ENCODE results near the gene CST7.

The CST7 gene

DNA sequence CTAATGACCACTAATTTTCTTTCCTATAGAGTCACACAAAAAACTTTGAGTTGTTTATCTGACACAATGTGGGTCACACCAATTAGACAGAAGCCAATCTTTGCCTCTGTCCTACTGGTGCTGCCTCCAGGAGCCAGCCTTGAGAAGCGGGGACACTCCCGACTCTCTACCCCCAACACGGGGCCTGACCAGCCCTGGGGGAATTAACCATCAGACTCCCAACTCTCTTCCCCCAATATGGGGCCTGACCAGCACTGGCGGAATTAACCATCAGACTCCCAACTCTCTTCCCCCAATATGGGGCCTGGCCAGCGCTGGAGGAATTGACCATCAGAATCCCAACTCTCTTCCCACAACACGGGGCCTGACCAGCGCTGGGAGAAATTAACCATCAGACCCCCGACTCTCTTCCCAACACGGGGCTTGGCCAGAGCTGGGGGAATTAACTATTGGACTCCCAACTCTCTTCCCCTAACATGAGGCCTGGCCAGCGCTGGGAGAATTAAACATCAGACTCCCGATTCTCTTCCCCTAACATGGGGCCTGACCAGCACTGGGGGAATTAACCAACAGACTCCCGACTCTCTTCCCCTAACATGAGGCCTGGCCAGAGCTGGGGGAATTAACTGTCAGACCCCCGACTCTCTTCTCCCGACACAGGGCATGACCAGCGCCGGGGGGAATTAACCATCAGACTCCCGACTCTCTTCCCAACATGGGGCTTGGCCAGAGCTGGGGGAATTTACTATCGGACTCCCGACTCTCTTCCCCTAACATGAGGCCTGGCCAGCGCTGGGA, 12.5 kb downstream of the CST7 start:
- Histone ChIP-seq H3K9me3 (ENCODE audit: control insufficient read depth, insufficient read depth, low read length) (no peaks in the 10 kb centered on the region), H3K4me1 (ENCODE audit: insufficient read depth, low read length) (no peaks in the 10 kb centered on the region), H3K36me3 (ENCODE audit: insufficient read depth, low read length) (peaks cover 12% of the 10 kb centered on the region), H3K9ac (ENCODE audit: low read depth, low read length) (no peak overlapping the region)

DNA sequence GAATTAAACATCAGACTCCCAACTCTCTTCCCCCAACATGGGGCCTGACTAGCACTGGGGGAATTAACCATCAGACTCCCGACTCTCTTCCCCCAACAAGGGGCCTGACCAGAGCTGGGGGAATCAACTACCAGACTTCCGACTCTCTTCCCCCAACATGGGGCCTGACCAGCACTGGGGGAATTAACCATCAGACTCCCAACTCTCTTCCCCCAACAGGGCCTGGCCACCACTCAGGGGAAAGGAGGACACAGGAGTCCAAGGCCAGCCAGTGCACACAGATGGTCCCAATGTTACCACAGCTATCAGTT, 13.1 kb downstream of the CST7 start:
- no peak overlapping the region for H3K9ac ChIP-seq (ENCODE audit: low read depth, low read length)
- no peaks in the 10 kb centered on the region for H3K9me3 ChIP-seq (ENCODE audit: control insufficient read depth, insufficient read depth, low read length)
- peaks cover 12% of the 10 kb centered on the region for H3K36me3 ChIP-seq (ENCODE audit: insufficient read depth, low read length)
- no peaks in the 10 kb centered on the region for H3K4me1 ChIP-seq (ENCODE audit: insufficient read depth, low read length)

GRCh38 chr20:24962510-24962909, 13.4 kb downstream of the CST7 start:
- Histone ChIP-seq H3K36me3 (ENCODE audit: insufficient read depth, low read length) (peaks cover 12% of the 10 kb centered on the region), H3K4me1 (ENCODE audit: insufficient read depth, low read length) (no peaks in the 10 kb centered on the region), H3K9me3 (ENCODE audit: control insufficient read depth, insufficient read depth, low read length) (no peaks in the 10 kb centered on the region), H3K9ac (ENCODE audit: low read depth, low read length) (no peak overlapping the region)

- Histone ChIP-seq H3K9ac (ENCODE audit: low read depth, low read length) (no peak overlapping the region), H3K9me3 (ENCODE audit: control insufficient read depth, insufficient read depth, low read length) (no peaks in the 10 kb centered on the region), H3K4me1 (ENCODE audit: insufficient read depth, low read length) (no peaks in the 10 kb centered on the region), H3K36me3 (ENCODE audit: insufficient read depth, low read length) (peaks cover 12% of the 10 kb centered on the region)
These were observed 14.8 kb downstream of the CST7 start for GRCh38 chr20:24963672-24964505.

GRCh38 chr20:24964506-24964840, 15.4 kb downstream of the CST7 start:
- no peaks in the 10 kb centered on the region for H3K9me3 ChIP-seq (ENCODE audit: control insufficient read depth, insufficient read depth, low read length)
- H3K36me3 ChIP-seq (ENCODE audit: insufficient read depth, low read length) = peaks cover 12% of the 10 kb centered on the region
- no peaks in the 10 kb centered on the region for H3K4me1 ChIP-seq (ENCODE audit: insufficient read depth, low read length)
- no peak overlapping the region for H3K9ac ChIP-seq (ENCODE audit: low read depth, low read length)

DNA sequence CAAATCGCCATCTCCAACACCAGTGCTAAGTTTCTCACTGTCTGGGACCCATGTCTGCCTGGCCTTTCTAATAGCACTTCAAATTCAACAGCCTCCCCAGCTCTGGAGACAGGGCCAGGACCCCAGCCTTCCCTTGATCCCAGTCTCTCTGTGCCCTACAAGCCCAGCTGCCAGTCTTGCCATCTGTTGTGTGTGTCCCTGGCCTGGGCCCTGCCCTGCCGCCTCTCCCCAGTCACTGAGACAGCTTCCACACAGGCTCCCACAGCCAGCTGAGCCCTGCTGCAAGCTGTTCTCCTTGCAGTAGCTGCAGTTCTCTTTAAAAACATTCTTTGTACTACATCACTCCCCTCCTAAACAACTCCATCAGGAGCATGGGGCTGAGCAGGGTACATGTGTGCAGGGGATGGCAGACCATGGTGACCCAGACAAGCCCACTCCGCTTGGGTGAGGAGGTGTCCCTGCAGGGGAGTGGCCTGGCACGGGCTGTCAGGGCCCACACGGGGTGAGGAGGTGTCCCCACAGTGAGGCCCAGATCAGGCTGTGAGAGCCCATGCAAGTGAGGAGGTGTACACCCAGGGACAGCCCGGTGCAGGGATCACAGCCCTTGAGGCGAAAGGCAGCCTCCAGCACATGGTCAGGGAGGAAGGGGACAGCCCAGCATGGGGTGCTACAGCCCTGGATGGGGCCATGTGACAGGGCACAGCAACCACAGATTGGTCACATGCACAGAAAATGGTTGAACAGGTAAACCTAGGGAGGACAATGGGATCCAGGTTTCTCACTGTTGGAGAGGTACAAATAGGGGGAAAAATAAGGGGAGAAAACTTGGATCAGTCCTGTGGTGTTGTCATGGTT, 16.2 kb downstream of the CST7 start:
- Histone ChIP-seq H3K9ac (ENCODE audit: low read depth, low read length) (no peak overlapping the region), H3K9me3 (ENCODE audit: control insufficient read depth, insufficient read depth, low read length) (no peaks in the 10 kb centered on the region), H3K4me1 (ENCODE audit: insufficient read depth, low read length) (no peaks in the 10 kb centered on the region), H3K36me3 (ENCODE audit: insufficient read depth, low read length) (peaks cover 16% of the 10 kb centered on the region)

GRCh38 chr20:24966317-24967012, 17.4 kb downstream of the CST7 start:
- Histone ChIP-seq H3K9me3 (ENCODE audit: control insufficient read depth, insufficient read depth, low read length) (no peaks in the 10 kb centered on the region), H3K9ac (ENCODE audit: low read depth, low read length) (no peak overlapping the region), H3K36me3 (ENCODE audit: insufficient read depth, low read length) (peaks cover 17% of the 10 kb centered on the region), H3K4me1 (ENCODE audit: insufficient read depth, low read length) (no peaks in the 10 kb centered on the region)

GRCh38 chr20:24968278-24968800, 19.3 kb downstream of the CST7 start:
- H3K9ac ChIP-seq (ENCODE audit: low read depth, low read length) = no peak overlapping the region
- no peaks in the 10 kb centered on the region for H3K9me3 ChIP-seq (ENCODE audit: control insufficient read depth, insufficient read depth, low read length)
- peaks cover 13% of the 10 kb centered on the region for H3K36me3 ChIP-seq (ENCODE audit: insufficient read depth, low read length)
- H3K4me1 ChIP-seq (ENCODE audit: insufficient read depth, low read length) = no peaks in the 10 kb centered on the region

DNA sequence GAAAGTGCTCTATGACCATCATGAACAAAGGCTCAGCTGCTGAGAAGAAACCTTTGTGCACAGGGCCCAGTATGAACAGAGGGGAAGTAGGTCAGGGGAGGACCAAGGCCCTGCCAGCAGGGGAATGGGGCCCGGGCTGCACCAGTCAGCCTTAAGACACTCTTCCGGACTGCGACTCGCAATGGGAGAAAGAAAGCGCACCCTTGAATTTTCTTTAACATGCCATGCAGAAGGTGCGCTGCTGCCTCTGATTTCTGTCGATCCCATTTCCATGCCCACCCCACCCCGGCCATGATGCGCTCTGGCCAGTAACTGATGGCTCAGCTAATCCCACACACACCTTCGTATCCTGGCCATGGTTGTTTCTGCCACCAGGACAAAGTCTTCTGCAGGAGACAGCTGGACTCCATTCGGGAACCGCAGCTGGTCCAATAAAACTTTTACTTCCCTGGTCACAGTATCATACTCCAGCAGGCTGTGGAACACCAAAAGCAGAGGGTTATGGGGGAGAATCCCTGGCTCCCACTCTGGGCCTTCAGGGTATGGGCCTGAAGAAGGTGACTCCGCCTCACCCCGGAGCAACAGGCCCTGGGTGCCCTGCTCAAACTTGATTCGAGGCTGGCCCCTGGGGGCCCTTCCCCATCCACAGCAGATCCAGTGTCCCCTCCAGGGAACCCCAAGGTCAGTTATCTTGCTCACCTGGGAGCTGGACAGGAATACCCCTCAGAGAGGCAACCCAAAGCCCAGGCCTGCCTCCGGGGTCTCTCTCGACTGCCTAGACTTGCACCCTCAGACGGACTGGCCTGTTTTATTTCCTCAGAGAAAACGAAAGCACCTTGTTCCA, 20.3 kb downstream of the CST7 start:
- Histone ChIP-seq H3K4me1 (ENCODE audit: insufficient read depth, low read length) (no peaks in the 10 kb centered on the region), H3K9ac (ENCODE audit: low read depth, low read length) (no peak overlapping the region), H3K36me3 (ENCODE audit: insufficient read depth, low read length) (peaks cover 13% of the 10 kb centered on the region), H3K9me3 (ENCODE audit: control insufficient read depth, insufficient read depth, low read length) (no peaks in the 10 kb centered on the region)

DNA sequence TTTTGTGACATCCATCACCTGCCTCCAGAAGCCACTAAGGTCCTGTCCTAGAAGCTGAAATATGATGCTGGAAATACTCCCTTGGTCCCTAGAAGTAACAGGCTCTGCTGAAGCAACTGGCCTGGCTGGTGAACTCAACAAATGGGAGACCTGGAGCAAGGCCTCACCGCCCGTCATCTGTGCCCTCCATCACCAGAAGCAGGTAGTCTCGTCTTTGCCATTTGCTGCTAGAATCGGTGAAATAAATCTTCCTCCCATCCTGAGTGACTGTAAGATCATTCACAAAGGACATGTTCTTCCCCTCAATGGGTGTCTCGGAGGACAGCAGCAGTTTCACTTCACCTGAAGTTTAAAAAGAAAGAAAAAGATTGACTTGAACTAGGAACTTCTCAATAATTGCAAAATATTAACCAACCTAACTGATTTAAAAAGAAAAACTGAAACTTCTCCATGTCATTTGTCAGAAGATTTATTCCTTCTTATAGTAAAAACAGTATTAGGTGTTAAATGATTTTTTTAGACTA, 21.0 kb downstream of the CST7 start:
- Histone ChIP-seq H3K36me3 (ENCODE audit: insufficient read depth, low read length) (peaks cover 13% of the 10 kb centered on the region), H3K9me3 (ENCODE audit: control insufficient read depth, insufficient read depth, low read length) (no peaks in the 10 kb centered on the region), H3K9ac (ENCODE audit: low read depth, low read length) (no peak overlapping the region), H3K4me1 (ENCODE audit: insufficient read depth, low read length) (no peaks in the 10 kb centered on the region)

DNA sequence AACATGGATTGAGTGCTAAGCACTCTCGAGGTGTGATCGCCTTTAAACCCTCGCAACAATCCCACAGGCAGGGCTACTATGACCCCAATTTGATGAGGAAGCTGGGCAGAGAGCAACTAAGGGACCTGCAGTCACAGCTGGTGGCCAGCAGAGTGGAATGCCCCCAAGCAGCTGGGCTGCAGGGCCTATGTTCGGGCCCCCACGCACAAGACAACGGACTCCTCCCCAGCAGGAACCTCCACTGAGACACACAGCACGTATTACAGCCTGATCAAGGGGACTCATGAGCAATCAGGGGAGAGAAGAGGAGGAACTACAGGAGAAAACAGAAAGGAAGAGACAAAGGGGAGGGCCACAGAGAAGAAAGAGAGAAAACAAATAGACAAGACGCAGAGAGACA, 21.7 kb downstream of the CST7 start:
- Histone ChIP-seq H3K9me3 (ENCODE audit: control insufficient read depth, insufficient read depth, low read length) (no peaks in the 10 kb centered on the region), H3K4me1 (ENCODE audit: insufficient read depth, low read length) (no peaks in the 10 kb centered on the region), H3K9ac (ENCODE audit: low read depth, low read length) (no peak overlapping the region), H3K36me3 (ENCODE audit: insufficient read depth, low read length) (peaks cover 13% of the 10 kb centered on the region)

DNA sequence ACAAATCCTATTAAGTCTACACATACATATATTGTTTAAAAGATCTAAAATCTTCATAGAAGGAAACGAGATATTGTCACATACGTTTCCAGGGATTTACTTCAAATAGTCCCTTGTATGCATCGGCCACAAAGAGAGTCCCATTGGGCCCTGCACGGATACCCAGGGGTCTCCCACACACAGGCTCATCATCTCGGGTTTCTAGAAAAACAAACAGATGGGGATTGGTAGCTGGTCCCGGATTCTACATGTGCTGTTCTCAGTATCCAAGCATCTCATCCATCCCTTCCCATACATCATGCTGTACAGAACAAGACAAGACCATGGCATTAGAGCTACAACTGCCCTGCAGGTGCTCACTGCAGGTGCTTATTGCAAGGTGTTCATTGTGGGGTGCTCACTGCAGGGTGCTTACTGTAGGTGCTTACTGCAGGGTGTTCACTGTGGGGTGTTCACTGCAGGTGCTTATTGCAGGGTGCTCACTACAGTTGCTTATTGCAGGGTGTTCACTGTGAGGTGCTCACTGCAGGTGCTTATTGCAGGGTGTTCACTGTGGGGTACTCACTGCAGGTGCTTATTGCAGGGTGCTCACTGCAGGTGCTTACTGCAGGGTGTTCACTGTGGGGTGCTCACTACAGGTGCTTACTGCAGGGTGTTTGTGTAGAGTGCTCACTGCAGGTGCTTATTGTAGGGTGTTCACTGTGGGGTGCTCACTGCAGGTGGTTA, 22.5 kb downstream of the CST7 start:
- Histone ChIP-seq H3K36me3 (ENCODE audit: insufficient read depth, low read length) (peaks cover 9% of the 10 kb centered on the region), H3K9ac (ENCODE audit: low read depth, low read length) (no peak overlapping the region), H3K9me3 (ENCODE audit: control insufficient read depth, insufficient read depth, low read length) (no peaks in the 10 kb centered on the region), H3K4me1 (ENCODE audit: insufficient read depth, low read length) (no peaks in the 10 kb centered on the region)

DNA sequence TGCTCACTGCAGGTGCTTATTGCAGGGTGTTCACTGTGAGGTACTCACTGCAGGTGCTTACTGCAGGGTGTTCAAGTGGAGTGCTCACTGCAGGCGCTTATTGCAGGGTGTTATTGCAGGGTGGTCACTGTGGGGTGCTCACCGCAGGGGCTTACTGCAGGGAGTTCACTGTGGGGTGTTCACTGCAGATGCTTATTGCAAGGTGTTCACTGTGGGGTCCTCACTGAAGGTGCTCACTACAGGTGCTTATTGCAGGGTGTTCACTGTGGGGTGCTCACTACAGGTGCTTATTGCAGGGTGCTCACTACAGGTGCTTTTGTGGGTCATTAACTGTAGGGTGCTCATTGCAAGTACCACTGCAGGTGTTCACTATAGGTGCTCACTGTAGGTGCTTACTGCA, 23.3 kb downstream of the CST7 start:
- H3K9ac ChIP-seq (ENCODE audit: low read depth, low read length) = no peak overlapping the region
- H3K4me1 ChIP-seq (ENCODE audit: insufficient read depth, low read length) = no peaks in the 10 kb centered on the region
- peaks cover 9% of the 10 kb centered on the region for H3K36me3 ChIP-seq (ENCODE audit: insufficient read depth, low read length)
- no peaks in the 10 kb centered on the region for H3K9me3 ChIP-seq (ENCODE audit: control insufficient read depth, insufficient read depth, low read length)
